ENCODE data around the gene TADA3. TPM values are rescaled to one million over a fixed set of nuclear protein-coding genes. Genes with fewer than 3 reads are reported as not detected.

TADA3 gene
- total and polyA plus RNA-seq, 9 of the 15 experiments (the other 6 are each of a cell fraction or from before 2014, with no cell fraction given) = 4.1 to 110 (median 74.8) TPM

DNA sequence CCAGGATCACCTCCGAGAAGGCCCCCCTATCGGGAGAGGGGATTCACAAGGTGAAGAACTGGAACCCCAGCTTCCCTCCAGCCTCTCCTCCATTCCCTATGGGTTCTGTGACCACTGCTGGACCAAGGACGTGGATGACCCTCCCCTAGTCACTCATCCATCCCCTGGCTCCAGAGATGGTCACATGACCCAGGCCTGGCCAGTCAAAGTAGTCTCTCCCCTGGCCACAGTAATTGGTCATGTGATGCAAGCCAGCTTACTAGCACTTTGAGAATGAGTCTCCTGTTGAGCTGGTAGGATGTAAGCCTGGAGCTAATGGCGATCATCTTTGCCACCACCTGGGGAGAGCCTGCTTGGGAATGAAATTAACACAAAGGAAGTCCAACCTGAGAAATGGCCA is 26.4 kb downstream of the TADA3 start (continued):
- TF ChIP-seq, protein P1, sequence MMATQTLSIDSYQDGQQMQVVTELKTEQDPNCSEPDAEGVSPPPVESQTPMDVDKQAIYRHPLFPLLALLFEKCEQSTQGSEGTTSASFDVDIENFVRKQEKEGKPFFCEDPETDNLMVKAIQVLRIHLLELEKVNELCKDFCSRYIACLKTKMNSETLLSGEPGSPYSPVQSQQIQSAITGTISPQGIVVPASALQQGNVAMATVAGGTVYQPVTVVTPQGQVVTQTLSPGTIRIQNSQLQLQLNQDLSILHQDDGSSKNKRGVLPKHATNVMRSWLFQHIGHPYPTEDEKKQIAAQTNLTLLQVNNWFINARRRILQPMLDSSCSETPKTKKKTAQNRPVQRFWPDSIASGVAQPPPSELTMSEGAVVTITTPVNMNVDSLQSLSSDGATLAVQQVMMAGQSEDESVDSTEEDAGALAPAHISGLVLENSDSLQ (IDR thresholded peaks at IDR 0.05) = peak; percentile 55; the same call in 1 of the 2 replicates

DNA sequence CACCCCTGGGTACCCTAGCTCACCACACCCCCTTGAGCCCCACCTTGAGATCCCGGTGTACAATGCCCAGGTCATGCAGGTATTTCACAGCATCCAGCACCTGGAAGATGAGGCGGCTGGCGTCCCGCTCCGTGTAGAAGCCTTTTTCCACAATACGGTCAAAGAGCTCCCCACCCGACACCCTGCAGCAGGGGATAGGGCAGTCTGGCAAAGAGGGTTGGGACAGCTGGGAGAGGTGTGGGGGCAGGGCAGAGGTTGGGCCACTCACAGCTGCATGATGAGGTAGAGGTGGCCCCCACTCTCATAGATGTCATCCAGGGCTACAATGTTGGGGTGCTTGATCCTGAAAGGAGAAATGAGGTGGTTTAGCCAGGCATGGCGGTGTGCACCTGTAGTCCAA is 29.4 kb downstream of the TADA3 start:
- no peaks in the 10 kb centered on the region for H3K9me1 ChIP-seq (ENCODE audit: control insufficient read depth, insufficient read depth, low read length)
- no TSS peak for BruUV-seq (replicated peaks)
- H3K27me3 ChIP-seq (ENCODE audit: control insufficient read depth in 2 of 2, insufficient read depth in 2 of 2, low read length in 2 of 2) = no peaks in the 10 kb centered on the region
- no peak for FAIRE-seq
- H3K79me2 ChIP-seq (ENCODE audit: control insufficient read depth, insufficient read depth, low read length) = no peaks in the 10 kb centered on the region
- H2AFZ ChIP-seq (ENCODE audit: low read depth, low read length) = no peak overlapping the region
- 73% methylated on average over 8 of the region's 8 CpGs for WGBS (ENCODE audit: insufficient coverage, low coverage, missing lambda C conversion rate)
- H3K4me3 ChIP-seq = no peak overlapping the region
- no peaks in the 10 kb centered on the region for H4K20me1 ChIP-seq (replicated peaks; ENCODE audit: control insufficient read depth, insufficient read depth, low read length)
- ATAC-seq = no peak; the same call in 2 of the 3 replicates
- no peak overlapping the region for H3K4me2 ChIP-seq (ENCODE audit: insufficient read depth, low read length)
- H3K9me3 ChIP-seq (replicated peaks; ENCODE audit: control insufficient read depth, insufficient read depth, low read depth, low read length) = no peaks in the 10 kb centered on the region; the same call in 1 of the 2 replicates
- in situ Hi-C loops (cut with MboI) (no loop called here), intact Hi-C loops (cut with micrococcal nuclease) (no loop called here)
- peak overlapping the region in 1 of 2 experiments; percentile 43; a peak in 1 of 4 replicates for H3K9ac ChIP-seq (ENCODE audit: insufficient read depth in 1 of 2, low read depth in 2 of 2, low read length in 2 of 2)
- H3K27ac ChIP-seq (ENCODE audit: extremely low read depth, low read depth, low read length) = no peak overlapping the region
- TF ChIP-seq OTX1 (CRISPR knock-in tag; IDR thresholded peaks at IDR 0.05) = no peak
- peak; percentile 50; the same call in 1 of the 2 replicates for TF ChIP-seq POLR2G (IDR thresholded peaks at IDR 0.05; ENCODE audit: low read depth, low read length)
- H3K36me3 ChIP-seq (ENCODE audit: control insufficient read depth, insufficient read depth, low read length) = peaks cover 10% of the 10 kb centered on the region; the same call in 1 of the 3 replicates
- peaks cover 0 to 4% of the 10 kb centered on the region in 2 experiments; a peak in 2 of 5 replicates for H3K4me1 ChIP-seq (replicated peaks in 1 of 2; ENCODE audit: control insufficient read depth in 2 of 2, insufficient read depth in 2 of 2, low read length in 2 of 2)
- ChIA-PET CTCF (ENCODE audit: low intra/inter-chr PET ratio) (no interaction called here), POLR2A (interaction anchor here (0.6 to 2.2 kb wide), 5 partner anchors 9 to 30 kb away, joined by 3 to 11 read pairs (median 4); partner anchors contain the start of gene OGG1)
- no peak for DNase-seq (ENCODE audit: extremely low read depth in 1 of 4, low spot score in 3 of 4)

Measured in K562 (cell line).